HG03432 (cell line): ENCODE results near the gene PSEN2.
"Not testable (repeated sequence)": the region's sequence is repeated elsewhere in the genome, so short reads cannot be mapped to it uniquely, and the experiment has no call there.

Source experiments
- ATAC-seq: cut with Tn5 transposase; IDR thresholded peaks from one replicate; pipeline ENCODE4 v1.9.1; 2021; ENCODE audit warnings: mild to moderate bottlenecking, moderate library complexity; ENCODE audit not compliant: unreplicated experiment

PSEN2 gene

DNA sequence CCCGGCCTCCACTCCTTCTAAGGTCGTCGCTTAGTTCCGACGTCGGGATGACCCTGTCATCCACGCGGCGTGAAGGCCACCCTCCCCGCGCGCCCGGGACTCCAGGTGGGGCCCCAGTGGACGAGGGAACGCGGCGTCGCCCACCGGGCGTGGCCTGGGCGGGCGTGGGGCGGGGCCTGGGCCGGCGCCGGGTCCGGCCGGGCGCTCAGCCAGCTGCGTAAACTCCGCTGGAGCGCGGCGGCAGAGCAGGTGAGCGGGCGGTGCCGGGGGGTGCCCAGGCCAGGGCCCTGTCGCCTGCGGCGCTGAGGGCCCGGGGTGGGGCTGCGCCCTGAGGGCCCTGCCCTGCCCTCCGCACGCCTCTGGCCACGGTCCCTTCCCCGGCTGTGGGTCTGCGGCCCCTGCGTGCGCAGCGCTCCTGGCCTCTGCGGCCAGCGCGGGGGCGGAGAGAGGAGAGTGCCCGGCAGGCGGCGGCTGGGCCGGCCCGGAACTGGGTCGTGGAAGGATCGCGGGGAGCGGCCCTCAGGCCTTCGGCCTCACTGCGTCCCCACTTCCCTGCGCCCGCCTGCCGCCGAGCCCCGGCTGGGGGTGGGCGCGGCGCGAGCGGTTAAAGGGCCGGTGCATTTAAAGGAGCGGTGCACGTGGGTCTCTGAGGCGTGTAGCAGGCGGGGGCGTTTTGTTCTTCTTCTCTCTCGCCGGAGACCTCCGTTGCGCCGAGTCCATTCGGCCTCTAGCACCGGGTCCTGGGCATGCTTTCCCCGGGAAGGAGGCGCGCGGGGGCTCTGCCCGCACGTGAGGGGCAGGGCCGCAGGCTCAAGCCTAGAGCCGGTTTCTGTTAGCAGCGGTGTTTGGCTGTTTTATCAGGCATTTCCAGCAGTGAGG, at the start of gene PSEN2:
PSEN2 (plus strand) TSS at position 216 of the 879 bp plus-strand sequence. CDS start 11,292 bp downstream, outside the sequence.
- ATAC-seq = peak; percentile 97

DNA sequence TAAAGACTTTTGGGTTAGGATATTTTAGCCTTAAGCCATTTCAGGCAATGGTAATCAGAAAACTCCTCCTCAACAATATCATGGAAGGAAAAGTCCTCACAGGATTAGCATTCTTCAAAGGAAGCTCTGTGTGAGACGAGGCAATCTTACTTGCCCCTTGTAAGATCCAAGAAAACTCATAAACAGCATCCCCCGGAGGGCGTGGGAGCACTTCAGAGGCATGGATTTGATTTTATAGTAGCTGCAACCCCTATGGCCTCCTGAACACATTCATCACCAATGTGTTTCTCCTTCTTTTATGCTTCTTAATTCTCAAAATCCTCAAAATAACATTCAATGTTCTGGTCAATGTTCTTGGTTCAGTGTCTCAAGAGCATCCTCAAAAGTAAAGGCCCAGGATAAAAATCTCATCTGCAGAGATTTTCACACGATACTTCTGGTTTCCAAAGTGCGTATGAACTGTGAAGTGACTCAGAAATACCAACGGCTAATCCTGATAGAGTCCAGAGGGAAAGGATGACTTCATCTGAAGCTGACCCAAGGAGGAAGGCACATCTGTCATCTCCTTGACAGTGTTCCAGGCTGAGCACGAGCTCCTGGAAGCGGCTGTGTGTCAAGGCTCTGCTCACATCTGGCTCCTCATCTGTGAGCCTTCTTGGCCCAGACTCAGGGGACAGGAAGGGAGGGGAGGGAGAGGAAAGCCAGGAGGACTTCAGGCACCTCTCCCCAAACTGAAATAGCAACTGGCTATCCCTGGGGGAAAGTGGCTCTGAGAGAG, 49.3 kb upstream of the PSEN2 start:
- no peak for ATAC-seq

DNA sequence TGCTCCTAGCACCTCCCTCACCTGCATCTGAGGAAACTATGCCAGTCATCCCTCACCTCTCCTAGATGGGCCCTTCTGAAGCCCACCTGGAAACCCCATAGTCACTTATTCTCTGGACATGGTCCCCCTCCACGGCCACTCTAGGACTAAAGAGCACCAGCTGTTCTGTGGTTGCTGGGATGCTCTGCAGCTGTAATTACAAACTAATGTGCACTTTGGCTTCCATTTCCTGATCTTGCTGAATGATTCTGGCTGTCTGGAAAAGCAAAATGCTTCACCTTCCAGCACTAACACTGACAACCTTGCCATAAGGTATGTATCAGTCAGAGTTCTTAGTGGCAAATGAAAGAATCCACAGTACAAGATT, 48.7 kb upstream of the PSEN2 start:
- no peak for ATAC-seq

DNA sequence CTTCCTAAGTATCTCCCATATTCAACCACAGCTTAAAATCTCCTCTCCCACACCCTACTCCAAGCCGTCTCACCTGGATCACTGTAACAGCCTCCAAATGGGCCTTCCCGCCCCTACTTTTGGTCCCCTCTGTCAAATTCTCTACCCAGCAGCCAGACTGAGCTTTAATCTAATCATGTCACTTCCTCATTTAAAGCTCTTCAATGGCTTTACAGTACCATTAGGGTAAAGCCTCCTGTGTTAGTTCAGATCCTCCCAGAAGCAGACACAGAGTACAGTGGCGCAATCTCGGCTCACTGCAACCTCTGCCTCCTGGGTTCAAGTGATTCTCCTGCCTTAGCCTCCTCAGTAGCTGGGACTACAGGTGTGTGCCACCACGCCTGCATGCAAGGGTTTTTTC, 46.8 kb upstream of the PSEN2 start:
- ATAC-seq = no peak

DNA sequence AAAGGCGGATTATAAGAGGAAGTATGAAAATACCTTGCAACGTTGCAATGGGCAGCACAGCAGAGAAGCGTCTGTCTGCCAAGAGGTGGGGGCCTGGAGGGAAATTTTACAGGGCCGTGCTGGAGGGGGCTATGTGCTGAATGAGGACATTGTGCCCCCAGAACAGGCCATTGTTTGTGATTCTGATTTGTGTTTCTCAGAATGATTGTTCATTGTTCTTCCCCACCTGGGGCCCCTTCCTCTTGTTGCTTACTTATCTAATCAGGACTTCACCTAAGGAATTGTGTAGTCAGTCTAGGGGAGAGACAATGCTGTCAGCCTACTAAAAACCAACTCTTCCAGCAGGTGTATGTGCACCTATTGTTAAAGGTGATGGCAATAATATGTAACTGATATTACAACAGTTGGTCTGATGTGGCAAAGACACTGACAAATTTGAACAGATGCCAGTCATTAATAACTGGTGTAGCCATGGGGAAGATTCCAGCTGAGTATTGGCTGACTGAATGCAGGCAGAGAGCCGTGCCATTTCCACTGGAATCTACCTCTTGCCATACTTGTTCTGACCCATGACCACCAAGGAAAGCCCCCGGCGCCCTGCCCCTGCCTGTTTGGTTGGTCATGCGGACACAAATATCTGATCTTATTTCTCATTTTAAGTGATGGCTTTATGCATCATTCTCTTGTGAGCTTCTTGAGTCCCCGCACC, 45.2 kb upstream of the PSEN2 start:
- ATAC-seq = no peak

DNA sequence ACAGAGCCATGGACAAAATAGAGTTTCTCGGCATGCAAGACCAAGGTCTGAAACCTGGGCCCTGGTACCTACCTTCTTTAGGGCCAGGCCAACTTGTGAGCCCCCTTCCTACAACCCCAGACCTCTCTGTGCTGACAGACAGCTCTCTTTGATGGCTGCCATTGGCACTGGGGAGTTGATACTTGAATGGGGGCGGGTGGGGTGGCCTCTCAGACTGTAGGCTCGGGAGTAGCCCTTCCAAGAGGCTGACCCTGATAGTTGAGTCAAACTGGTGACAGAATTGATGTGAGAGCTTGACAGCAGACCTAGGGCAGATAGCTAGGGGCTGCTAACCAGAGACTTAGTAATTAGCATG, 44.7 kb upstream of the PSEN2 start:
- no peak for ATAC-seq

DNA sequence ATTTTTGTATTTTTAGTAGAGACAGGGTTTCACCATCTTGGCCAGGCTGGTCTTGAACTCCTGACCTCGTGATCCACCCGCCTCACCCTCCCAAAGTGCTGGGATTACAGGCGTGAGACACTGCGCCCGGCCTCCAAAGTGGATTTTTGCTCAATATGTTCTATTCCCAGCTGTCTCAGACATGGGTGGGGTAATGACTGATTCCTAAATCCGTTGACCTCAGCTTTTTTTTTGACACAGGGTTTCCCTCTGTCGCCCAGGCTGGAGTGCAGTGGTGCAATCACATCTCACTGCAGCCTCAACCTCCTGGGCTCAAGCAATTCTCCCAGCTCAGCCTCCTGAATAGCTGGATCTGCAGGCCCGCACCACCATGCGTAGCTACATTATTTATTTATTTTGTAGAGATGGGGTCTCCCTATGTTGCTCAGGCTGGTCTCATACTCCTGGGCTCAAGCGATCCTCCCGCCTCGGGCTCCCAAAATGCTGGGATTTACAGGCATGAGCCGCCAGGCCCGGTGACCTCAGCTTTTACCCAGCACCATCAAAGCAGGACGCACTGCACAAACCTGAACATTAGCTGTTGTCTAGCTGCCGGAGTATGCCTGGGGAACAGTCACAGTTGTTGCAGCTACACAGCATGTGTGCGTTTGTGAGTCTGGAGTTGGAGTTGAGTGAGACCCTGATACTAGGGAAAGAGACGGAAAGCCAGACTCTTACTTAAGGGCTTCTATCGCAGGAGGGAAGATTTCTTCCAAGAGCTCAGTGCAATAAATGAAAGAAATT, 43.7 kb upstream of the PSEN2 start:
- no peak for ATAC-seq

DNA sequence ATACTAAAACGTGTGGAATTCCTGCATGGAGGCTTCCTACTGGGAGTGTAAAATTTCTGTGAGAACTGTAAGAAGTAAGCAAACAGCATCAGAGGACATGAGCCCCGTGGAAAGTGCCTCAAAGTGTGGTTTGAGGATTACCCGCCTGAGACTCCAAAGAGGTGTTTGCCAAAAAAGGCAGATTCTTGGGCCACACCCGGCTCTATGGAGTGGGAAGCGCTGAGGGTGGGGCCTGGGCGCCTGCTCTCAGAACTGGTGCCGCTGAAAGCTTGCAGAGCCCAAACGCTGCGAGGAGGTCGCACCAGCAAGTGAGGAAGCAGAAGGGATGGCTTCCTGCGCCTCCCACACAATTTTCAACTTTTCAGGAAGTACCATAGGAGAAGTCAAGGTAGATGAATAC, 43.0 kb upstream of the PSEN2 start:
- no peak for ATAC-seq

DNA sequence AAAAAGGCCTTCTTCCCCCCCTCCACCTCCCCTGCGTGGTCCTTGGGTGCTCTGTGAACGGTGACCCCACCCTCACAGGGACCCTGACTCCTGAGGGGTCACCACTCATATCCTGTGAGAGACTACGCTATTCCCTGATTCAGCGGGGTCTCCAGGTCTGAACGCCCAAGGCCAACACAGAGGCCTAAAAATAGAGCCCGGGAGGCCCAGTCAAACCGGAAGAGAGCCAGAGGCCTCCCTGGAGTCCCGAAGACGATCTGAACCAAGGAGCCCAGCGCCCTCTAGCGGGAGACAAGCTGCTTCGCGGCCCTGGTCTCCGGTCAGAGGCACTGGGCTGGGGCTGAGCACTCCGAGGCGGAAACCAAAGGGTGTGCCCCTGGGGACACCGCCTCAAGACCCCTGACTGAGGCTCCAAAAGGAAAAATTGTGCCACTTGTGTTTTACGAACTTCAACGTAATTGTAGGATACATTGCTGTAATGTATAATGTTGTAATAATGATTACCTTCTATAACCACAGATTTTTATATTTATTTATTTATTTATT, 42.4 kb upstream of the PSEN2 start:
- peak; percentile 94 for ATAC-seq

DNA sequence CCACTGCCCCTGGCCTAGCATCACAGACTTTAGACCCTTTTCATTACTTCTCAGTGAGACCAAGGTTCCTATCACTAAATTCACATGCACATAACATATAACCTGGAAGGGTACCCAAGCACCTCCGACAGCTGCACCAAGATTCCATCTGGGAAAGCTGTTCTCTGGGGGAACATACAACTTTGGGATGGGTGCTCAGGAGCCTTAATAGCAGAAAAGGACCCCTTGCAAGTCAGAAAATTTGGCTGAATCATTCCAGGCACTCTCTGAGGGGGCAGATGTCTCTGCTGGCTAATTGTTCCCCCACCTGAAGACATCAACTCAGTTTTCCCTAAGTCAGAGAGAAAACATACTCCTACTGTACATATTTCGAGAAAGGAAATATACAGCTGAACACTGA, 41.3 kb upstream of the PSEN2 start:
- no peak for ATAC-seq

DNA sequence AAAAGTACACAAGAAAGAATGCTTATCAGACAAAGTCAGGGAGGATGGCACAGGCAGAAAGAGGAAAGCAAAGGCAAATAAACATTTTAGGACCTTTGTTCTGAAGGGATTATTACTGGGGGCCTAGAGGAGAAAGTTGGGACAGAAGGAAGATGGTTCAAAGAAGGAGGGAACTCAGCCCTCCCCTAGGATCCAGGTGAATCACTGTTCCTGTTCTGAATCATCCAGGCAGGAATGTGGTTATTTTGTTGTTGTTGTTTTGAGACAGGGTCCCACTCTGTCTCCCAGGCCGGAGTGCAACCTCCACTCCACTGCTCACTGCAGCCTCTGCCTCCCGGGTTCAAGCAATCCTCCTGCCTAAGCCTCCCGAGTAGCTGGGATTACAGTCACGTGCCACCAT, 38.5 kb upstream of the PSEN2 start:
- ATAC-seq = no peak

DNA sequence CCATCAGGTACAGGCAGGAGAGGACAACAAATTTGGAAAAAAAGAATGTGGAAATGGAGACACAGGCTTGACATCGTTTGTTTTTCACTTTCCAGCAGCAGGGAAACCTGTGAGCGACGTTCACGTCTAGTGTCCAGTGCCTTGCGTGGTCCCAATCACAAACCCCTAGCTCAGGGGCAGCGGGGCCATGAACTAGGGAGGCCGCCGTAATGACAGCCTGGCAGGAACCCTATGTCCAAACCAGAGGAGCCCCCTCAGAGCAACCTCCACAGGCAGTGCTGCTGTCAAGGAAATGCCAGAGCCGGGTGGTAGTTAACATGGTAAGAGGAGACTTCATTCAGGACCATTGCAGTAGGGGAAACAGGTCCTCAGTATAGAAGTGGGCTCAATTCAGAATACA, 37.8 kb upstream of the PSEN2 start:
- no peak for ATAC-seq

DNA sequence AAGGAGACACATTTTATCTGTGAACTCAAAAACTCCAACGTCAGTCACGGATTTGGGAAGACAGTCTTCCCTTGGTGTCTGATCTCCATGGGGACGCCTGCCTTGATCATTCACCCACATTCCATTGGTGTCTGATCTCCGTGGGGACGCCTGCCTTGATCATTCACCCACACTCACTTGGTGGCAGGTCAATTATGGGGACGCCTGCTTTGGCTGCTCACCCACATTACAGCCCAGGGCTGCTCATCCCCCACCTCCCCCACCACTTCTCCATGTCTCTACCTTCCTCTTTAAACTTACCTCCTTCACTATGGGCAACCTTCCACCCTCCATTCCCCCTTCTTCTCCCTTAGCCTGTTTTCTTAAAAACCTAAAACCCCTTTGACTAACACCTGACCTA, 36.2 kb upstream of the PSEN2 start:
- not testable (repeated sequence) for ATAC-seq

DNA sequence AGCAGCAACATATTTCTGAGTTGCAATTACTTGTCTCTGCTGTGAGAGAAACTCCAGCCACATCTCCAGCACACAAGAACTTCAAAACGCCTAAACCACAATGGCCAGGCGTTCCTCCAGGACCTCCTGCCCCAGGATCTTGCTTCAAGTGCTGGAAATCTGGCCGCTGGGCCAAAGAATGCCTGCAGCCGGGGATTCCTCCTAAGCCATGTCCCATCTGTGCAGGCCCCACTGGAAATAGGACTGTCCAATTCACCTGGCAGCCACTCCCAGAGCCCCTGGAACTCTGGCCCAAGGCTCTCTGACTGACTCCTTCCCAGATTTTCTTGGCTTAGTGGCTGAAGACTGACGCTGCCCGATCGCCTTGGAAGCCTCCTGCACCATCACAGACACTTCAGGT, 35.0 kb upstream of the PSEN2 start:
- ATAC-seq = not testable (repeated sequence)

DNA sequence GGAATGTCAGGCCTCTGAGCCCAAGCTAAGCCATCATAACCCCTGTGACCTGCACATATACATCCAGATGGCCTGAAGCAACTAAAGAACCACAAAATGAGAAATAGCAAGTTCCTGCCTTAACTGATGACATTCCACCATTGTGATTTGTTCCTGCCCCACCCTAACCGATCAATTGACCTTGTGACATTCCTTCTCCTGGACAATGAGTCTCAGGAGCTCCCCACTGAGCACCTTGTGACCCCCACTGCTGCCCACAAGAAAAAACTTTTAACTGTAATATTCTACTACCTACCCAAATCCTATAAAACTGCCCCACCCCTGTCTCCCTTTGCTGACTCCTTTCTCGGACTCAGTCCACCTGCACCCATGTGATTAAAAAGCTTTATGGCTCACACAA, 32.5 kb upstream of the PSEN2 start:
- not testable (repeated sequence) for ATAC-seq

DNA sequence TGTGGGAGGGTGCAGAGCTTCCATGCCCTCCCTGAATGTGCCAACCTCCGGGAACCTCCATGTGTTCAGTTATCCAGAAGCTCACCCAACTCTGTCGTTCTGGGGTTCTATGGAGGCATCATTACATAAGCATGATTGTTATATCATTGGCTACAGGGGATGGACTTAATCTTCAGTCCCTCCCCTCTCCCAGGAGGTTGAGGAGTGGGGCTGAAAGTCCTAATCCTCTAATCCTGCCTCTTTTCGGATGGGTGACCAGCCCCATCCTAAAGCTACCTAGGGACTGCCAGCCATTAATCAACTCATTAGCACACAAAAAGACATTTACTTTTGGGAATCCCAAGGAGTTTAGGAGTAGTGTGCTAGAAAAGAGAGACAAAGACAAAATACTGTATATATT, 32.0 kb upstream of the PSEN2 start:
- no peak for ATAC-seq

DNA sequence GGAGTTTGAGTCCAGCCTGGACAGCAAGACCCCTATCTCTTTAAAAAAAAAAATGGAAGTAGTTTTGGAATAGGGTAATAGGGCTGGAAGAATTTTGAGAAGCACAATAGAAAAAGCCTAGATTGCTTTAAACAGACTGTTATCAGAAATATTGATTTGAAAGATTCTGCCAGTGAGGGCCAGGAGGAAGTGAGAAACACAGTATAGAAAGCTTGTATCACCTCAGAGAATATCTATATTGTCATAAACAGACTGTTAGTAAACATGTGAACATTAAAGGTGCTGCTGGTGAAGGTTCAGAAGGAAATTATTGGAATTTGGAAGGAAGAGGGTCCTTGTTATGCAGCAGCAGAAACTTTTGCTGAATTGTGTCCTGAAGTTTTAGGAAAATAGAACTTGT, 24.8 kb upstream of the PSEN2 start:
- ATAC-seq = no peak

DNA sequence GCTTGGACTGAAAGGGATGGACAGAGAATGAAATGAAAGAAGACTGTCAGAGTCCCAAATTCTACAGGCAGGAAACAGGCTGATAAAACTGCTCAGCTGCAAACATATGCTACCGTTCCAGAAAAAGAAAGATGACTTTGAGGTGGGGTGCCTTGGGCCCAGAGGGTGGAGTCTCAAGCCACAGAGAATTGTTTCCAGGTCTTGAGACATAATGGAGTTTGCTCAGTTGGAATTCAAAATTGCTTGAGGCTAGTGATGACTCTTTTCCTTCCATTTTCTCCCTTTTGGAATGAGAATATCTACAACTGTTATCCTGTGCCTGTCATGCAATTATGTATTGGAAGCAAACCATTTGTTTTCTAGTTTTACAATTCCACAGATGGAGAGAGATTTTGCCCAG, 23.6 kb upstream of the PSEN2 start:
- no peak for ATAC-seq

DNA sequence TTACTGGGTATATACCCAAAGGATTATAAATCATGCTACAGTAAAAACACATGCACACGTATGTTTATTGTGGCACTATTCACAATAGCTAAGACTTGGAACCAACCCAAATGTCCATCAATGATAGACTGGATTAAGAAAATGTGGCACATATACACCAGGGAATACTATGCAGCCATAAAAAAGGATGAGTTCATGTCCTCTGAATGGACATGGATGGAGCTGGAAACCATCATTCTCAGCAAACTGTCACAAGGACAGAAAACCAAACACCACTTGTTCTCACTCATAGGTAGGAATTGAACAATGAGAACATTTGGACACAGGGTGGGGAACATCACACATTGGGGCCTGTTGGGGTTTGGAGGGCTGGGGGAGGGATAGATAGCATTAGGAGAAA, 15.9 kb upstream of the PSEN2 start:
- not testable (repeated sequence) for ATAC-seq

DNA sequence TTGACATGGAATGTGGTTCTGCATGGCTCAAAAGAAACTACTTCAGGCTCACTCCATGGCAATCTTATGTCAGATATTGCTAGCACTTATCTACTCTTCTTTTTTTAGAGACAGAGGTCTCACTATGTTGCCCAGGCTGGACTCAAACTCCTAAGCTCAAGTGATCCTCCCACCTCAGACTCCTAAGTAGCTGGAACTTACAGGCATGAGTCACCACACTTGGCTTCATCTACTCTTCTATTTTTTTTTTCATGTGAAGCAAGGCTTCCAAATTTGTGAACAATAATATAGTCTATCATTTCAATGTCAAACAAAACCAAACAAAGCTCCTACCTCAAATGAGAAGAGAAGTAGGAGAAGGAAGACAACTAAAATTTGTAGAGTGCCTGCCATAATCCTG, 7.5 kb upstream of the PSEN2 start:
- no peak for ATAC-seq

DNA sequence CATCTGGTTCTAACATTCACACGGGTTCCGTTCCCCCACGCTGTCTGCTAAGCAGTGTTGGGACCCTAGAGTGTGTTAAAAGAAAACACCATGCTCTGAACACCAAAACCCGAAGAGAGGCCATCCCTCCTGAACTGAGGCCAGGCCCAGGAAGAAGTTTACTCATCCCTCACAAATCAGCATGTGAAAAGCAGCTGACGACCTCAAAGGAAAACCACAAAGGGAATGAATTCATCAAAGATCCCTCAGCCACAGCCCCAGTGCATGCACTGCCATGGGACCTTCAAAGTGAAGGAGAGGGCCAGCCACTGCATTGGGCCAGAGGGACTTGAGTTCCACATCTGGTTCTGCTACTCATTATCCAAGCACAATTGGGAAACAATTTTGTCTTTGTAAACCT, 7.0 kb upstream of the PSEN2 start:
- no peak for ATAC-seq
